ENCODE measurements around the gene CPXM2.

- TF ChIP-seq, protein P1, sequence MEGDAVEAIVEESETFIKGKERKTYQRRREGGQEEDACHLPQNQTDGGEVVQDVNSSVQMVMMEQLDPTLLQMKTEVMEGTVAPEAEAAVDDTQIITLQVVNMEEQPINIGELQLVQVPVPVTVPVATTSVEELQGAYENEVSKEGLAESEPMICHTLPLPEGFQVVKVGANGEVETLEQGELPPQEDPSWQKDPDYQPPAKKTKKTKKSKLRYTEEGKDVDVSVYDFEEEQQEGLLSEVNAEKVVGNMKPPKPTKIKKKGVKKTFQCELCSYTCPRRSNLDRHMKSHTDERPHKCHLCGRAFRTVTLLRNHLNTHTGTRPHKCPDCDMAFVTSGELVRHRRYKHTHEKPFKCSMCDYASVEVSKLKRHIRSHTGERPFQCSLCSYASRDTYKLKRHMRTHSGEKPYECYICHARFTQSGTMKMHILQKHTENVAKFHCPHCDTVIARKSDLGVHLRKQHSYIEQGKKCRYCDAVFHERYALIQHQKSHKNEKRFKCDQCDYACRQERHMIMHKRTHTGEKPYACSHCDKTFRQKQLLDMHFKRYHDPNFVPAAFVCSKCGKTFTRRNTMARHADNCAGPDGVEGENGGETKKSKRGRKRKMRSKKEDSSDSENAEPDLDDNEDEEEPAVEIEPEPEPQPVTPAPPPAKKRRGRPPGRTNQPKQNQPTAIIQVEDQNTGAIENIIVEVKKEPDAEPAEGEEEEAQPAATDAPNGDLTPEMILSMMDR (conservative IDR thresholded peaks at IDR 0.05), result no peak
- no peak for TF ChIP-seq ZFX (IDR thresholded peaks at IDR 0.05)
Observed at GRCh38 chr10:123862421-123863182, 29.0 kb downstream of the CPXM2 start.
